Smooth muscle cell (in vitro differentiated cells): ENCODE measurements around the gene PRDM16. TPM values are rescaled to one million over a fixed set of nuclear protein-coding genes. Genes with fewer than 3 reads are reported as not detected.

Source experiments
- DNase-seq: peaks from one replicate; lab custom pipeline; 2025; ENCODE audit not compliant: unreplicated experiment; lab: John Stamatoyannopoulos, UW
- H2AFZ ChIP-seq: fragments of 200-600 bp; sonication (generic); 2 replicates; pipeline ENCODE4 v1.6.0; 2016; ENCODE audit warnings: antibody characterized with exemption, low read depth, mild to moderate bottlenecking
- H3F3A ChIP-seq: fragments of 200-600 bp; sonication (generic); 2 replicates; pipeline ENCODE4 v1.6.0; 2017; ENCODE audit warnings: antibody characterized with exemption, low read depth
- H3K27ac ChIP-seq: fragments of 200-600 bp; sonication (generic); 2 replicates; pipeline ENCODE4 v1.5.1; 2016; ENCODE audit warnings: low read depth, mild to moderate bottlenecking
- H3K27me3 ChIP-seq: fragments of 200-600 bp; sonication (generic); 2 replicates; pipeline ENCODE4 v1.6.1; 2016; ENCODE audit warnings: low read depth, mild to moderate bottlenecking
- H3K36me3 ChIP-seq: fragments of 200-600 bp; sonication (generic); 2 replicates; pipeline ENCODE4 v1.5.1; 2016; ENCODE audit warnings: low read depth
- H3K4me1 ChIP-seq: fragments of 200-600 bp; sonication (generic); 2 replicates; pipeline ENCODE4 v1.5.1; 2016; ENCODE audit warnings: low read depth
- H3K4me2 ChIP-seq: fragments of 200-600 bp; sonication (generic); 2 replicates; pipeline ENCODE4 v1.6.0; 2016; ENCODE audit warnings: mild to moderate bottlenecking
- H3K4me3 ChIP-seq: fragments of 200-600 bp; sonication (generic); 2 replicates; pipeline ENCODE4 v1.5.1; 2016; ENCODE audit warnings: mild to moderate bottlenecking
- H3K79me2 ChIP-seq: fragments of 200-600 bp; sonication (generic); 2 replicates; pipeline ENCODE4 v1.6.0; 2016; ENCODE audit warnings: low read depth, mild to moderate bottlenecking
- H3K9ac ChIP-seq: fragments of 200-600 bp; sonication (generic); 2 replicates; pipeline ENCODE4 v1.6.0; 2016; ENCODE audit warnings: low read depth
- H3K9me3 ChIP-seq: fragments of 200-600 bp; sonication (generic); replicated peaks from 2 replicates; pipeline ENCODE4 v1.5.1; 2016; ENCODE audit warnings: low read depth
- H4K20me1 ChIP-seq: fragments of 200-600 bp; sonication (generic); 2 replicates; pipeline ENCODE4 v1.6.0; 2016; ENCODE audit warnings: low read depth
- WGBS: methylation state at CpG from one replicate; pipeline ENCODE4 v1.1.7; 2016; ENCODE audit warnings: low lambda C conversion rate; 5-methylcytosine and 5-hydroxymethylcytosine counted together
- polyA plus RNA-seq: library from polyadenylated mRNA; unstranded; fragments of >200 nt; fragmentation: Nextera tagmentation; extraction: Ambion mirVana; gene quantifications from 2 replicates; pipeline ENCODE4 v1.2.1, GENCODE V29; 2016
- total RNA-seq: library from RNA; depleted of rRNA; stranded (reverse); fragments of >200 nt; gene quantifications from 2 replicates; pipeline ENCODE4 v1.2.3, GENCODE V29; 2014
- TF ChIP-seq, protein P1 (sequence below): fragments of 200-600 bp; sonication (generic); IDR thresholded peaks from 2 replicates; pipeline ENCODE4 v1.5.1; 2017; ENCODE audit warnings: borderline replicate concordance, mild to moderate bottlenecking, antibody characterized with exemption; ENCODE audit not compliant: insufficient read depth, poor library complexity, severe bottlenecking

The PRDM16 gene
- total and polyA plus RNA-seq, 2 experiments from 2014 or later = 0.72 to 1.3 TPM

DNA sequence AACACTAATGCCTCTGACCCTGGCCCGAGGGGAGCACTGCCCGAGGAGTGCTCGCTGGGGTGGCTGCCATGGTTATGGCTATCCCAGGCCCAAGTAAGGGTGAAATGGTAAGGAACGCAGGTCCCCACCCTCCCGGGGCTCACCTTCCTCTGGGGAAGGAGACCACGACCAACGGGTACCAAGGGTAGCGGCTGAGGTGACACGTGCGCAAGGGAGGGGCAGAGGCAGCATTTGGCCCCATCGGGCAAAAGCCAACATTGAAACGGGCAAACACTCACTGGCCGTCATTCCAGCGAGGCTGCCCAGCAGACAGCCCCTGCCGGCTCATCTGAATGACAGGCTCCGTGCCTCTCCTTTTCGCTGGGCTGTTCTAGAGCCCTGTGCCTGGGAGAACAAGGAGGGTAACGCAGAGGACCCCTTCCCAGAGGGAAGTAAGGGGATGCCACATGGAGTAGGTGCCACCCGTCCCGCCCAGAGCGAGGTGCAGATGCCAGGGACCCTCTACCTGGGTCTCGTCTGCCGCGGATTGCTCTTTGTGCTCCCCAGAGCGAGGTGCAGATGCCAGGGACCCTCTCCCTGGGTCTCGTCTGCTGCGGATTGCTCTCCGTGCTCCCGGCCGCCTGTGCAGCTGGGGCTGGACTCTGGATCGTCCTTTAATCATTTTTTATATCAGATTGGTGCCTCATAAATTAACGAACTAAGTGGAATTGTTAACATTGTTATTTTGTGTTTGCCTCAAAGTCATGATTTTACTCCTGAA is 31.5 kb upstream of the PRDM16 start:
- H3F3A ChIP-seq = no peaks in the 10 kb centered on the region
- H2AFZ ChIP-seq = no peak overlapping the region
- no peak for DNase-seq
- no peaks in the 10 kb centered on the region for H3K27me3 ChIP-seq
- H3K4me2 ChIP-seq = no peak overlapping the region
- H3K9me3 ChIP-seq = no peaks in the 10 kb centered on the region
- H3K27ac ChIP-seq = no peak overlapping the region
- H3K36me3 ChIP-seq = no peaks in the 10 kb centered on the region
- 84% methylated on average over 32 of the region's 32 CpGs for WGBS
- TF ChIP-seq, protein P1, sequence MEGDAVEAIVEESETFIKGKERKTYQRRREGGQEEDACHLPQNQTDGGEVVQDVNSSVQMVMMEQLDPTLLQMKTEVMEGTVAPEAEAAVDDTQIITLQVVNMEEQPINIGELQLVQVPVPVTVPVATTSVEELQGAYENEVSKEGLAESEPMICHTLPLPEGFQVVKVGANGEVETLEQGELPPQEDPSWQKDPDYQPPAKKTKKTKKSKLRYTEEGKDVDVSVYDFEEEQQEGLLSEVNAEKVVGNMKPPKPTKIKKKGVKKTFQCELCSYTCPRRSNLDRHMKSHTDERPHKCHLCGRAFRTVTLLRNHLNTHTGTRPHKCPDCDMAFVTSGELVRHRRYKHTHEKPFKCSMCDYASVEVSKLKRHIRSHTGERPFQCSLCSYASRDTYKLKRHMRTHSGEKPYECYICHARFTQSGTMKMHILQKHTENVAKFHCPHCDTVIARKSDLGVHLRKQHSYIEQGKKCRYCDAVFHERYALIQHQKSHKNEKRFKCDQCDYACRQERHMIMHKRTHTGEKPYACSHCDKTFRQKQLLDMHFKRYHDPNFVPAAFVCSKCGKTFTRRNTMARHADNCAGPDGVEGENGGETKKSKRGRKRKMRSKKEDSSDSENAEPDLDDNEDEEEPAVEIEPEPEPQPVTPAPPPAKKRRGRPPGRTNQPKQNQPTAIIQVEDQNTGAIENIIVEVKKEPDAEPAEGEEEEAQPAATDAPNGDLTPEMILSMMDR = no peak
- H3K4me1 ChIP-seq = no peaks in the 10 kb centered on the region
- H3K4me3 ChIP-seq = no peak overlapping the region
- H3K79me2 ChIP-seq = no peaks in the 10 kb centered on the region
- H3K9ac ChIP-seq = no peak overlapping the region
- H4K20me1 ChIP-seq = no peaks in the 10 kb centered on the region

DNA sequence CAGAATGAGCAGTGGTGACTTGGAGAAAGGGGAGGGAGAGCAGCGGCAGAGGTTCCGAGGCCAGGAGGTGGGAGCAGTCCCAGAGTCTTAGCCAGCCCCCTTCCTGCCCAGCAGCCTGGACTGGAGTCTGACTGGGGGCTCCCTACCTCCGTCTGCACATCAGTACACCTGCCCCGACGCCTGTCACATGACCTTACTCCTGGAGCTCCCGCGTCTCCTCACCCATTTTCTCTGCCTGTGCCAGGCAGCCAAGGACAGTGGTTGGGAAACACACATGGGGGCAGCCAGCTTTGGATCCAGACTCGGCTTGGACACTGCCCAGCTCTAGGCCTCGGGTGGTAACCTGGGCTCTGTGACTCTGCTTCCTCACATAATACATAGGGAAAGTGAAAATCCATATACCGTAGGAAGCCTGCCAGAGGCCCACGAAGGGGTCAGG is 30.9 kb upstream of the PRDM16 start:
- Histone ChIP-seq H3K9me3 (no peaks in the 10 kb centered on the region), H3K27ac (no peak overlapping the region), H3K4me2 (no peak overlapping the region), H4K20me1 (no peaks in the 10 kb centered on the region), H3K36me3 (no peaks in the 10 kb centered on the region), H3K4me1 (no peaks in the 10 kb centered on the region), H3K79me2 (no peaks in the 10 kb centered on the region), H3K9ac (no peak overlapping the region), H3K4me3 (no peak overlapping the region), H3F3A (no peaks in the 10 kb centered on the region), H2AFZ (no peak overlapping the region), H3K27me3 (no peaks in the 10 kb centered on the region)
- TF ChIP-seq, protein P1 = no peak
- WGBS = 83% methylated on average over 11 of the region's 11 CpGs
- no peak for DNase-seq

DNA sequence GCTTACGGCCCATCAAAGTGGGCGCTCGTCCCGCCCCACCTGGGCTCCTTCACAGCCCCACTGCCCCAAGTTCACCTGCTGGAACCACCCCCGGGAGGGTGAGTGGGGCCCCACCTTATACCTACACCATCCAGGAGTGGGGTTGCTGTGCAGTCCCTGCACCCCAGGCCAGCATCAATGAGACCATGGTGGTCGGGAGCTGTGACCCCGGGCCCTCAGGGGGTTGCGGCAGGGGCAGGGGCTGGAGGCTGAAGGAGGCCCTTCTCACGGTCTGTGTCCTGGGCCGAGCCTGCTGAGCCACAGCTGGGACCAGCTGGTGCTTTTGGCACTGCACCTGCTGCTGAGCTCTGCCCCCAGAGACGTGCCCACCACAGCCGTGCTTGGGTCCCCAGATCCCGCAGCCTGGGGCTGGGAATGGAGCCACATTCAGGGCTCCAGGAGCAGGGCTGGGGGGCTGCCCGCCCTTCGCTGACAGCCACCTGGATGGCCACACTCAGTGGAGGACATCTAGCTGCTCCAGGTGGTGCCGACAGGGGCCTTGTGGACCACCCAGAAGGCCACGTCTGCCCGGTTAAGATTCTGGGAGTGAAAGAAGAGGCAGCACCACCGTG is 30.3 kb upstream of the PRDM16 start:
- Histone ChIP-seq H3K27ac (no peak overlapping the region), H3K4me2 (no peak overlapping the region), H3K36me3 (no peaks in the 10 kb centered on the region), H2AFZ (no peak overlapping the region), H3K27me3 (no peaks in the 10 kb centered on the region), H3K4me1 (no peaks in the 10 kb centered on the region), H4K20me1 (no peaks in the 10 kb centered on the region), H3K9me3 (no peaks in the 10 kb centered on the region), H3K79me2 (no peaks in the 10 kb centered on the region), H3K9ac (no peak overlapping the region), H3K4me3 (no peak overlapping the region), H3F3A (no peaks in the 10 kb centered on the region)
- TF ChIP-seq, protein P1 = no peak
- no peak for DNase-seq
- 88% methylated on average over 19 of the region's 19 CpGs for WGBS

DNA sequence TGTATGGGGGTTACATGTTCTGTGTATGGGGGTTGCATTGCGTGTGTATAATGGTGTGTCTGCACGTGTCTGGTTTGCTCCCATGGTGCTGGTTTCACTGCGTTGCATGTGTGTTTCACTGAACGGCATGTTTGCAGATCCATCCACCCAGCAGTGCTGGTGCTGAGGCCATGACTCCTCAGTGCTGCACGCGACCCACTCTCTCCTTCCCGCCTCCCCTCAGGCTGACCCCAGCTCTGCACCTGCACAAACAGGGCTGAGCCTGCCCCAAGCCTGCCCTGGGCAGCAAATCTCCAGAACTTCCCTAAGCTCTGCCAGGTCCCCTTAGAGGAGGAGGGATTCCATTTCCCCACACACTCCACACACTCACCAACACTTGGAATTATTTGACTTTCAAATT is 29.0 kb upstream of the PRDM16 start:
- WGBS = 79% methylated on average over 7 of the region's 7 CpGs
- Histone ChIP-seq H3K27ac (no peak overlapping the region), H3K4me3 (no peak overlapping the region), H3K4me2 (no peak overlapping the region), H3K79me2 (no peaks in the 10 kb centered on the region), H4K20me1 (no peaks in the 10 kb centered on the region), H3K36me3 (no peaks in the 10 kb centered on the region), H3K27me3 (no peaks in the 10 kb centered on the region), H3K9ac (no peak overlapping the region), H3K4me1 (no peaks in the 10 kb centered on the region), H2AFZ (no peak overlapping the region), H3K9me3 (no peaks in the 10 kb centered on the region), H3F3A (no peaks in the 10 kb centered on the region)
- TF ChIP-seq, protein P1 = no peak
- no peak for DNase-seq
